Measurements from ENCODE around the gene UNC5C.

The UNC5C gene

GRCh38 chr4:95363966-95364365, 184.8 kb downstream of the UNC5C start:
- TF ChIP-seq, protein P1, sequence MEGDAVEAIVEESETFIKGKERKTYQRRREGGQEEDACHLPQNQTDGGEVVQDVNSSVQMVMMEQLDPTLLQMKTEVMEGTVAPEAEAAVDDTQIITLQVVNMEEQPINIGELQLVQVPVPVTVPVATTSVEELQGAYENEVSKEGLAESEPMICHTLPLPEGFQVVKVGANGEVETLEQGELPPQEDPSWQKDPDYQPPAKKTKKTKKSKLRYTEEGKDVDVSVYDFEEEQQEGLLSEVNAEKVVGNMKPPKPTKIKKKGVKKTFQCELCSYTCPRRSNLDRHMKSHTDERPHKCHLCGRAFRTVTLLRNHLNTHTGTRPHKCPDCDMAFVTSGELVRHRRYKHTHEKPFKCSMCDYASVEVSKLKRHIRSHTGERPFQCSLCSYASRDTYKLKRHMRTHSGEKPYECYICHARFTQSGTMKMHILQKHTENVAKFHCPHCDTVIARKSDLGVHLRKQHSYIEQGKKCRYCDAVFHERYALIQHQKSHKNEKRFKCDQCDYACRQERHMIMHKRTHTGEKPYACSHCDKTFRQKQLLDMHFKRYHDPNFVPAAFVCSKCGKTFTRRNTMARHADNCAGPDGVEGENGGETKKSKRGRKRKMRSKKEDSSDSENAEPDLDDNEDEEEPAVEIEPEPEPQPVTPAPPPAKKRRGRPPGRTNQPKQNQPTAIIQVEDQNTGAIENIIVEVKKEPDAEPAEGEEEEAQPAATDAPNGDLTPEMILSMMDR (IDR thresholded peaks at IDR 0.05) = no peak
- Histone ChIP-seq H3K9me3 (no peaks in the 10 kb centered on the region), H3K36me3 (no peaks in the 10 kb centered on the region), H3K27ac (no peak overlapping the region), H3K4me3 (ENCODE audit: low read depth in 1 of 2, low read length in 1 of 2) (no peak overlapping the region), H3K4me1 (ENCODE audit: control insufficient read depth in 1 of 2, insufficient read depth in 1 of 2, low read depth in 1 of 2, low read length in 1 of 2) (no peaks in the 10 kb centered on the region), H3K27me3 (no peaks in the 10 kb centered on the region)

DNA sequence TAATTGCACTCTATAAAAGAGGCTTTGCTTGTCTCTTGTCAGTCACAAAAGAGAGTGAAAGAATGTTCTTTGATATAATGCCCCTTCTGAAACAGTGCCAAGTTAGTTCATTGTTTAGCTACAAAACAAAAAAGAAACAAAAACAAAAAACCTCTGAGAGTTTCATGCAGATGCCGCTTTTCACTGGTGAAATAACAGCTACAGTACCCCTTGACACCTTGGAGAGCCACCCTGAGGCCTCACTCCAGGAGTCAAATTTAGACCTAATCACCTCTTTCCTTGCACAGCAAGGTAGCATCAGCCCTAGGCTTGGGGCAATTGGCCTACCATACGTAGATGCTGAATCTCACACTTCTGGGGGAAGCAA, 185.2 kb downstream of the UNC5C start:
- no peaks in the 10 kb centered on the region for H3K27me3 ChIP-seq
- no peak overlapping the region for H3K27ac ChIP-seq
- no peaks in the 10 kb centered on the region for H3K9me3 ChIP-seq
- TF ChIP-seq, protein P1 (IDR thresholded peaks at IDR 0.05) = no peak
- no peak overlapping the region for H3K4me3 ChIP-seq (ENCODE audit: low read depth in 1 of 2, low read length in 1 of 2)
- no peaks in the 10 kb centered on the region for H3K36me3 ChIP-seq
- no peaks in the 10 kb centered on the region for H3K4me1 ChIP-seq (ENCODE audit: control insufficient read depth in 1 of 2, insufficient read depth in 1 of 2, low read depth in 1 of 2, low read length in 1 of 2)

GRCh38 chr4:95362906-95363558, 185.7 kb downstream of the UNC5C start:
- H3K4me1 ChIP-seq (ENCODE audit: control insufficient read depth in 1 of 2, insufficient read depth in 1 of 2, low read depth in 1 of 2, low read length in 1 of 2) = no peaks in the 10 kb centered on the region
- H3K27ac ChIP-seq = no peak overlapping the region
- no peaks in the 10 kb centered on the region for H3K36me3 ChIP-seq
- TF ChIP-seq, protein P1 (IDR thresholded peaks at IDR 0.05) = no peak
- H3K9me3 ChIP-seq = no peaks in the 10 kb centered on the region
- no peak overlapping the region for H3K4me3 ChIP-seq (ENCODE audit: low read depth in 1 of 2, low read length in 1 of 2)
- H3K27me3 ChIP-seq = no peaks in the 10 kb centered on the region

DNA sequence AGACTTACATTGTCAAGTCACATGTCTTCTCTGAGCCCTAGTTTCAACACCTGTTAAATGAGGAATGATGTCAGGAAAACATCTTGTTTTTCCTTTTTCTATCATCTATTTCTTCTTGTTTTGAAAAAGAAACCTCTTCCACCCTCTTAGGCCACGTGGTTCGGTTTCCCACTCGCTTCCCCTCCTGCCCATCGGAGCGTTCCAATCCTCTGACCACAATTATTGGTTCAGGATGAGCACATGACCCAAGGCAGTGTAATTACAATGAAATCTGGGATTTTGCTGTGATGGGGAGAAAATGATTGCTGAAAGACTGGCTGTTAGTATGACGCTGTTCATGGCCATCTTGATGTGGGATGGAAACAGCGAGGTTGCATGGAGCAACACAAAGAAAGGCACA, 186.7 kb downstream of the UNC5C start:
- TF ChIP-seq, protein P1 (IDR thresholded peaks at IDR 0.05) = no peak

DNA sequence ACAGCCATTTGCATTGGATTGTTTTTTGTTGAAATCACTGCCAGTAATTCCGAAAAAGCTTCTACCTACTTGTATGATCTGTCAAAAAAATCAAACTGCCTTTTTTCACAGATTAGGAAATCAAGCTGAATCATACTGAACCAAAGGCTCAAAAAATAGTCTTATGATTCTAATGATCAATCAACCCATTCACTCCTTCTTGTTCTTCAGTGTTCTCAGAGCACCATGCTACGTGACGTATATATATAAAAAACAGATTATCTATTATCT, 187.1 kb downstream of the UNC5C start:
- Histone ChIP-seq H3K9me3 (no peaks in the 10 kb centered on the region), H3K27ac (no peak overlapping the region), H3K4me3 (ENCODE audit: low read depth in 1 of 2, low read length in 1 of 2) (no peak overlapping the region), H3K27me3 (no peaks in the 10 kb centered on the region), H3K4me1 (ENCODE audit: control insufficient read depth in 1 of 2, insufficient read depth in 1 of 2, low read depth in 1 of 2, low read length in 1 of 2) (no peaks in the 10 kb centered on the region), H3K36me3 (no peaks in the 10 kb centered on the region)
- TF ChIP-seq, protein P1 (IDR thresholded peaks at IDR 0.05) = no peak

More for the DNA sequence above, 186.7 kb downstream of the UNC5C start:
- Histone ChIP-seq H3K36me3 (no peaks in the 10 kb centered on the region), H3K9me3 (no peaks in the 10 kb centered on the region), H3K4me1 (ENCODE audit: control insufficient read depth in 1 of 2, insufficient read depth in 1 of 2, low read depth in 1 of 2, low read length in 1 of 2) (no peaks in the 10 kb centered on the region), H3K4me3 (ENCODE audit: low read depth in 1 of 2, low read length in 1 of 2) (no peak overlapping the region), H3K27me3 (no peaks in the 10 kb centered on the region), H3K27ac (no peak overlapping the region)
